HepG2 (cell line): ENCODE data around the gene TNP2. TPM values are rescaled to one million over a fixed set of nuclear protein-coding genes. Genes with fewer than 3 reads are reported as not detected.

ENCODE experiments used
- ARID5B ChIP-seq: IDR thresholded peaks from 2 replicates; pipeline ENCODE4 v1.4.0; 2020; ENCODE audit warnings: mild to moderate bottlenecking, missing genetic modification reagents
- ATAD3A ChIP-seq: sonication (generic); formaldehyde crosslinking; IDR thresholded peaks from 2 replicates; pipeline ENCODE4 v1.4.0; 2020; ENCODE audit warnings: missing genetic modification reagents
- BCL3 ChIP-seq: sonication (generic); formaldehyde crosslinking; IDR thresholded peaks from 2 replicates; pipeline ENCODE4 v1.5.1; 2020; ENCODE audit warnings: mild to moderate bottlenecking, missing genetic modification reagents, moderate library complexity
- CC2D1A ChIP-seq: sonication (generic); formaldehyde crosslinking; IDR thresholded peaks from 2 replicates; pipeline ENCODE4 v1.8.1; 2023; ENCODE audit warnings: mild to moderate bottlenecking, missing genetic modification reagents
- CSRNP1 ChIP-seq: sonication (generic); formaldehyde crosslinking; IDR thresholded peaks from 2 replicates; pipeline ENCODE4 v1.8.1; 2023; ENCODE audit warnings: mild to moderate bottlenecking, missing genetic modification reagents
- DMAP1 ChIP-seq: IDR thresholded peaks from 2 replicates; pipeline ENCODE4 v1.6.1; 2016
- IKZF4 ChIP-seq: sonication (generic); formaldehyde crosslinking; IDR thresholded peaks from 2 replicates; pipeline ENCODE4 v1.5.1; 2020; ENCODE audit warnings: borderline replicate concordance, mild to moderate bottlenecking, low read depth, missing genetic modification reagents; ENCODE audit errors: not compliant biosample characterization
- LCORL ChIP-seq, 2 experiments: fragments of 450-650 bp in 1 of 2; sonication (generic) in 1 of 2; formaldehyde crosslinking in 1 of 2; IDR thresholded peaks; 2 replicates each; pipeline versions ENCODE4 v1.5.0 to v1.6.1; 2017 to 2020; ENCODE audit warnings: antibody characterized with exemption in 1 of 2, missing genetic modification reagents in 1 of 2
- MYC ChIP-seq: sonication (generic); formaldehyde crosslinking; IDR thresholded peaks from 2 replicates; pipeline ENCODE4 v1.9.0; 2021; ENCODE audit warnings: missing genetic modification reagents, borderline replicate concordance
- NFE2L1 ChIP-seq: sonication (generic); formaldehyde crosslinking; IDR thresholded peaks from 2 replicates; pipeline ENCODE4 v1.4.0; 2020; ENCODE audit warnings: missing genetic modification reagents, mild to moderate bottlenecking, borderline replicate concordance
- RAD21 ChIP-seq: fragments of 450-650 bp; formaldehyde crosslinking; IDR thresholded peaks from 2 replicates; pipeline ENCODE4 v1.5.0; 2020; ENCODE audit warnings: mild to moderate bottlenecking
- RBM39 ChIP-seq: fragments of 200-400 bp; formaldehyde crosslinking; IDR thresholded peaks from one replicate; pipeline ENCODE4 v1.6.1; 2018; ENCODE audit warnings: antibody characterized with exemption, mild to moderate bottlenecking, low read depth, low read length; ENCODE audit not compliant: poor library complexity, severe bottlenecking
- SCMH1 ChIP-seq: sonication (generic); formaldehyde crosslinking; IDR thresholded peaks from 2 replicates; pipeline ENCODE4 v1.9.0; 2021; ENCODE audit warnings: missing genetic modification reagents, mild to moderate bottlenecking, borderline replicate concordance
- SMYD3 ChIP-seq: sonication (generic); formaldehyde crosslinking; IDR thresholded peaks from 2 replicates; pipeline ENCODE4 v1.8.1; 2023; ENCODE audit warnings: mild to moderate bottlenecking, missing genetic modification reagents
- SRSF1 ChIP-seq: fragments of 200-400 bp; formaldehyde crosslinking; optimal IDR thresholded peaks from 2 replicates; pipeline ENCODE3; 2017; ENCODE audit warnings: mild to moderate bottlenecking, low read depth, low read length, moderate library complexity
- YEATS4 ChIP-seq: sonication (generic); formaldehyde crosslinking; IDR thresholded peaks from 2 replicates; pipeline ENCODE4 v1.4.0; 2020; ENCODE audit warnings: missing genetic modification reagents, borderline replicate concordance
- ZKSCAN8 ChIP-seq: IDR thresholded peaks from 2 replicates; pipeline ENCODE4 v1.6.1; 2016; ENCODE audit warnings: borderline replicate concordance, missing genetic modification reagents, missing compliant biosample characterization
- ZMAT5 ChIP-seq: sonication (generic); formaldehyde crosslinking; IDR thresholded peaks from 2 replicates; pipeline ENCODE4 v1.5.0; 2020; ENCODE audit warnings: mild to moderate bottlenecking, low read depth, missing genetic modification reagents, borderline replicate concordance
- ZNF10 ChIP-seq: sonication (generic); formaldehyde crosslinking; IDR thresholded peaks from 2 replicates; pipeline ENCODE4 v1.4.0; 2020; ENCODE audit warnings: mild to moderate bottlenecking, low read depth, missing genetic modification reagents, borderline replicate concordance
- ZNF274 ChIP-seq: sonication (generic); formaldehyde crosslinking; IDR thresholded peaks from 2 replicates; pipeline ENCODE4 v1.5.1; 2020; ENCODE audit warnings: mild to moderate bottlenecking, missing genetic modification reagents
- ZNF7 ChIP-seq: IDR thresholded peaks from 2 replicates; pipeline ENCODE4 v1.6.1; 2016; ENCODE audit warnings: missing biosample characterization, missing genetic modification reagents
- ZSCAN21 ChIP-seq: sonication (generic); formaldehyde crosslinking; IDR thresholded peaks from 2 replicates; pipeline ENCODE4 v1.8.0; 2022; ENCODE audit warnings: mild to moderate bottlenecking, missing genetic modification reagents, moderate library complexity, borderline replicate concordance
- polyA plus RNA-seq, 8 experiments: library from polyadenylated mRNA; depleted of rRNA in 3 of 8; stranded (reverse) in 7 of 8; unstranded in 1 of 8; fragments of >200 nt; fragmentation: Illumina TruSeq in 4 of 8; extraction: Trizol in 4 of 8; gene quantifications; 2 replicates each; pipeline versions ENCODE4 v1.2.1 to v1.2.3, GENCODE V29; 2011 to 2016; ENCODE audit warnings: low read depth in 4 of 8, missing spikeins in 1 of 8, mixed read lengths in 1 of 8; ENCODE audit not compliant: insufficient read depth in 1 of 8
- total RNA-seq, 5 experiments: library from RNA; depleted of rRNA; stranded (reverse); fragments of >200 nt; fragmentation: Illumina TruSeq; extraction: Trizol; gene quantifications; 2 replicates each; pipeline ENCODE4 v1.2.3, GENCODE V29; 2016; ENCODE audit warnings: low read depth in 1 of 5

The TNP2 gene
- total and polyA plus RNA-seq, 2 of the 13 experiments (the other 11 are each of a cell fraction or from before 2014, with no cell fraction given) = not detected

GRCh38 chr16:11312718-11313492 is 43.8 kb upstream of the TNP2 start (continued):
- TF ChIP-seq ZMAT5 (CRISPR knock-in tag) = no peak
- TF ChIP-seq MYC (CRISPR knock-in tag) = peak; percentile 62; the same call in 1 of the 2 replicates
- 0 out of 2 replicates have a peak, but pooled peaks have one; percentile 24 for TF ChIP-seq ZSCAN21
- no peak for TF ChIP-seq BCL3 (CRISPR knock-in tag)
- TF ChIP-seq ZNF274 (CRISPR knock-in tag) = peak; percentile 95
- no peak for TF ChIP-seq SMYD3 (CRISPR knock-in tag)
- TF ChIP-seq YEATS4 (CRISPR knock-in tag) = no peak
- TF ChIP-seq NFE2L1 = no peak
- 0 out of 2 replicates have a peak, but pooled peaks have one; percentile 47 for TF ChIP-seq CC2D1A (CRISPR knock-in tag)
- peak; percentile 11 for TF ChIP-seq ARID5B (CRISPR knock-in tag)
- no peak for TF ChIP-seq RAD21 (CRISPR knock-in tag)
- peak; percentile 59; the same call in 1 of the 2 replicates for TF ChIP-seq DMAP1 (CRISPR knock-in tag)
- TF ChIP-seq ATAD3A (CRISPR knock-in tag) = 0 out of 2 replicates have a peak, but pooled peaks have one; percentile 52
- no peak for TF ChIP-seq LCORL (IDR thresholded peaks at IDR 0.05)
- peak; percentile 41; the same call in 1 of the 2 replicates for TF ChIP-seq LCORL (CRISPR knock-in tag; IDR thresholded peaks at IDR 0.05)
- TF ChIP-seq RBM39 = no peak
- no peak for TF ChIP-seq CSRNP1
- peak; percentile 77 for TF ChIP-seq IKZF4 (CRISPR knock-in tag)
- TF ChIP-seq ZNF7 (CRISPR knock-in tag) = no peak
- TF ChIP-seq SCMH1 (CRISPR knock-in tag) = no peak
- TF ChIP-seq ZKSCAN8 = 0 out of 2 replicates have a peak, but pooled peaks have one; percentile 36
- TF ChIP-seq SRSF1 = peak; percentile 30
- TF ChIP-seq ZNF10 (CRISPR knock-in tag) = no peak
